DOHH2 (cell line): ENCODE data around the gene TSPAN5.

Source experiments
- EZH2phosphoT487 ChIP-seq: fragments of 200-600 bp; sonication (generic); IDR thresholded peaks from 2 replicates; pipeline ENCODE4 v1.6.1; 2017; ENCODE audit warnings: borderline replicate concordance, mild to moderate bottlenecking, antibody characterized with exemption, low read length, moderate library complexity, mixed read lengths
- TF ChIP-seq, protein P1 (sequence below): fragments of 200-600 bp; sonication (generic); IDR thresholded peaks from one replicate; pipeline ENCODE4 v1.5.1; 2014; ENCODE audit warnings: antibody characterized with exemption, mild to moderate bottlenecking, low read depth, low read length; ENCODE audit not compliant: poor library complexity, severe bottlenecking

DNA sequence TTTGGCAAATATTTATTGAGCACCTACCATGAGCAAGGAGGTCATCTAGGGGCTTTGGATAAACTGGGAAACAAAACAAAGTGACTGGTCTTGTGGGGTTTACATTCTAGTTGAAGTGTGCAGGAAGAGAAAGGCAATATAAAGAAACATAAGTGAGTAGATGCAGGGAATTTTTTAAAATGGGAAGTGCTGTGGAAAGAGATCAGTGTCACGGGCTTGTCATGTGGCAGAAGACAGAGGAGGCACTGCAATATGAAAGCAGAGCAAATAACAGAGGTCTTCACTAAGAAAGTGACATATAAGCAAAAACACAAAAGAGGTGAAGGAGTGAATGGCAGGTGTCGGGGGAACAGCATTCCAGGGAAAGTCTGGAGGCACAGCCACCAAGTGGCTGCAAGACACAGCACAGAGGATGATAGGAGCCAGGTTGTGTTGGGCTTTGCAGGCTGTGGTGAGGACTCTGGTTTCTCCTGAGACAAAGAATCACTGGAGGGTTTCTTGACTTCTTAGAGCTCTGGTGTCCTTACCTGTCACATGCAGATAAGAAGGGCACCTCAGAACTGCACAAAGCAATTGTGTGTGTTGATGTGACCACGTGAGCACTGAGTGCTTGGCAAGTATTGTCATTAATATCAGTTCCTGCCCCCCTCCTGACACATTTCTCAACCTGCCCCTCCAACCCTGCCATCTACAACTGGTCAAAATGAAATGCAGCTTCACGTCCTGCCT lies 143.5 kb downstream of the TSPAN5 start:
- TF ChIP-seq, protein P1, sequence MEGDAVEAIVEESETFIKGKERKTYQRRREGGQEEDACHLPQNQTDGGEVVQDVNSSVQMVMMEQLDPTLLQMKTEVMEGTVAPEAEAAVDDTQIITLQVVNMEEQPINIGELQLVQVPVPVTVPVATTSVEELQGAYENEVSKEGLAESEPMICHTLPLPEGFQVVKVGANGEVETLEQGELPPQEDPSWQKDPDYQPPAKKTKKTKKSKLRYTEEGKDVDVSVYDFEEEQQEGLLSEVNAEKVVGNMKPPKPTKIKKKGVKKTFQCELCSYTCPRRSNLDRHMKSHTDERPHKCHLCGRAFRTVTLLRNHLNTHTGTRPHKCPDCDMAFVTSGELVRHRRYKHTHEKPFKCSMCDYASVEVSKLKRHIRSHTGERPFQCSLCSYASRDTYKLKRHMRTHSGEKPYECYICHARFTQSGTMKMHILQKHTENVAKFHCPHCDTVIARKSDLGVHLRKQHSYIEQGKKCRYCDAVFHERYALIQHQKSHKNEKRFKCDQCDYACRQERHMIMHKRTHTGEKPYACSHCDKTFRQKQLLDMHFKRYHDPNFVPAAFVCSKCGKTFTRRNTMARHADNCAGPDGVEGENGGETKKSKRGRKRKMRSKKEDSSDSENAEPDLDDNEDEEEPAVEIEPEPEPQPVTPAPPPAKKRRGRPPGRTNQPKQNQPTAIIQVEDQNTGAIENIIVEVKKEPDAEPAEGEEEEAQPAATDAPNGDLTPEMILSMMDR: no peak
- TF ChIP-seq EZH2phosphoT487: no peak
